IPS-15b (cell line): ENCODE measurements around the gene TMEM255B.
A peak's percentile ranks its signal among the peaks of the same experiment; 100 is the strongest.

ENCODE experiments used
- H3K27me3 ChIP-seq: one replicate; pipeline ENCODE4 v1.6.1; 2013; ENCODE audit warnings: low read length; ENCODE audit not compliant: control insufficient read depth, insufficient read depth
- H3K36me3 ChIP-seq: one replicate; pipeline ENCODE4 v1.6.1; 2013; ENCODE audit warnings: low read length; ENCODE audit not compliant: control insufficient read depth, insufficient read depth
- H3K4me1 ChIP-seq: one replicate; pipeline ENCODE4 v1.6.1; 2013; ENCODE audit warnings: mild to moderate bottlenecking, low read length; ENCODE audit not compliant: control insufficient read depth, insufficient read depth
- H3K4me3 ChIP-seq: one replicate; pipeline ENCODE4 v1.5.1; 2013; ENCODE audit warnings: low read depth, low read length
- H3K9ac ChIP-seq: one replicate; pipeline ENCODE4 v1.6.1; 2013; ENCODE audit warnings: low read depth, mild to moderate bottlenecking, low read length
- H3K9me3 ChIP-seq: one replicate; pipeline ENCODE4 v1.6.1; 2013; ENCODE audit warnings: mild to moderate bottlenecking, low read length; ENCODE audit not compliant: control insufficient read depth, insufficient read depth

The TMEM255B gene

DNA sequence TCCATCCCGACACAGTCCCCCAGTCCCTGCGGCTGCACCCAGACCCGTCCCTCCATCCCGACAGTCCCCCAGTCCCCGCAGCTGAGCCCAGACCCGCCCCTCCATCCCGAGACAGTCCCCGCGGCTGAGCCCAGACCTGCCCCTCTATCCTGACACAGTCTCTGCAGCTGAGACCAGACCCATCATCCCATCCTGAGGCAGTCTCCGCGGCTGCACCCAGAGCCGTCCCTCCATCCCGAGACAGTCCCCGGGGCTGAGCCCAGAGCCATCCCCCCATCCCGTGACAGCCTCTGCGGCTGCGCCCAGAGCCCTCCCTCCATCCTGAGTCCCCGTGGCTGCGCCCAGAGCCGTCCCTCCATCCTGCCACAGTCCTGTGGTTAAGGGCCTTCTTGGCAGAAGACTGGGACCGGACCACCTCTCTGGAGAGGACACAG is 28.8 kb upstream of the TMEM255B start:
- peaks cover 4% of the 10 kb centered on the region for H3K9me3 ChIP-seq
- no peaks in the 10 kb centered on the region for H3K4me1 ChIP-seq
- no peak overlapping the region for H3K4me3 ChIP-seq
- no peaks in the 10 kb centered on the region for H3K36me3 ChIP-seq
- H3K9ac ChIP-seq, result no peak overlapping the region
- H3K27me3 ChIP-seq, result no peaks in the 10 kb centered on the region

DNA sequence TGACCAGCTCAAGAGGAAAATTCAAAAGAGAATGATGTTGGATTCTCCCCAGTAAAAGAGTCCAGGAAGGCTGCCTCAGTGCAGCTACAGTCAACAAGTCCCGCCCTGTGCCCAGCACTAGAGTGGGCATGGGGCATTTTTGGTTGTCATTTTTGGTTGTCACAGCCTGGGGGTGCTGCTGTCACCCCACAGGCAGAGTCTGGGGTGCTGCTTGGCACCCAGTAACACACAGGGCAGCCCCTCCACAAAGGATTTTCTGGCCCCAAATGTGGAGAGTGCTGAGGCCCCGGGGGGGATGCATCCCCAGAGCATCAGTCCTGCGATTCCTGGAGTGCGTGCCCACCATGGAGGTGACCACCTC is 28.2 kb upstream of the TMEM255B start:
- H3K4me3 ChIP-seq, result no peak overlapping the region
- H3K36me3 ChIP-seq, result no peaks in the 10 kb centered on the region
- H3K9me3 ChIP-seq, result peaks cover 4% of the 10 kb centered on the region
- no peaks in the 10 kb centered on the region for H3K4me1 ChIP-seq
- H3K9ac ChIP-seq, result no peak overlapping the region
- no peaks in the 10 kb centered on the region for H3K27me3 ChIP-seq

DNA sequence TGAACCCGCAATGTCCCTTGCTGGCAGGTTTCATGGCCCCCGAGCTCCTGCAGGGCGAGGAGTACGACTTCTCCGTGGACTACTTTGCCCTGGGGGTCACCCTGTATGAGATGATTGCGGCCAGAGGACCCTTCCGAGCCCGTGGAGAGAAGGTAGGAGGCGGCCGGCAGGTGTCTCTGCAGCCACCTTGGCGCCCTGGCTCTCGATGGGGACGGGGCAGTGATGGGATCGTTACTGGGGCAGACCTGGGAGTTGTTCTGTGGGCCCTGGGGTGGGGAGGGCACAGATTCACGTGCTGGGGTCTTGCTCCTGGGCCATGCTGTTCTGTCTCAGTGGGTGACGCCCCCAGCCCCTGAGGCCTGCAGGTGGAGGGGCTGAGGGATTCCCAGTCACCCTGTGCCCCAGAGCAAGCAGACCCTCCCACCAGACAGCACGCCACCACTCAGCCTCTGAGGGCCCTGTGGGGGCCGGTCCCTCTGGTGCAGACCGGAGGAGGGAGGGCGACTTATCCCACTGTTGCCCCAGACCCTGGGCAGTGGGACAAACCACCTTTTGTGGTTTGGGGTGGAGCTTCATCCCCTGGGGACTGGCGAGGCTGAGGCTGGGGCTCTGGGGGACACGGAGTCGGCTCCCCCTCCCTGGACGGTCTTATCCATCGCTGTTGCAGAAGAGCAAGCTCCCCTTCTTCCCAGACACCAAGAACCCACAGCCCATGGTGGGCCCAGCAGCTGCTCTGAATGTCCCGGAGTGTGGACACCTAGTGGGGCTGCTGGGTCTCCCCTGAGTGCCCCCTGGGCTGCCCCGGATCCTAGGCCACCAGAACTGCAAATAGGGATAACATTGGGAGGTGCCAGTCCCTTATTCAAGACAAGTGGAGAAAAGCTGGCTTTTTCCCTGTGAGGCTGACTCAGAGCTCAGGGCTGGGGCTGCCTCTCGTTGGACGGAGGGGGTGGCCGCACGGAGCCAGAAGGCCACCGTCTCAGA is 27.5 kb upstream of the TMEM255B start:
- Histone ChIP-seq H3K4me1 (no peaks in the 10 kb centered on the region), H3K36me3 (no peaks in the 10 kb centered on the region), H3K27me3 (no peaks in the 10 kb centered on the region), H3K9me3 (peaks cover 4% of the 10 kb centered on the region), H3K4me3 (no peak overlapping the region), H3K9ac (no peak overlapping the region)

DNA sequence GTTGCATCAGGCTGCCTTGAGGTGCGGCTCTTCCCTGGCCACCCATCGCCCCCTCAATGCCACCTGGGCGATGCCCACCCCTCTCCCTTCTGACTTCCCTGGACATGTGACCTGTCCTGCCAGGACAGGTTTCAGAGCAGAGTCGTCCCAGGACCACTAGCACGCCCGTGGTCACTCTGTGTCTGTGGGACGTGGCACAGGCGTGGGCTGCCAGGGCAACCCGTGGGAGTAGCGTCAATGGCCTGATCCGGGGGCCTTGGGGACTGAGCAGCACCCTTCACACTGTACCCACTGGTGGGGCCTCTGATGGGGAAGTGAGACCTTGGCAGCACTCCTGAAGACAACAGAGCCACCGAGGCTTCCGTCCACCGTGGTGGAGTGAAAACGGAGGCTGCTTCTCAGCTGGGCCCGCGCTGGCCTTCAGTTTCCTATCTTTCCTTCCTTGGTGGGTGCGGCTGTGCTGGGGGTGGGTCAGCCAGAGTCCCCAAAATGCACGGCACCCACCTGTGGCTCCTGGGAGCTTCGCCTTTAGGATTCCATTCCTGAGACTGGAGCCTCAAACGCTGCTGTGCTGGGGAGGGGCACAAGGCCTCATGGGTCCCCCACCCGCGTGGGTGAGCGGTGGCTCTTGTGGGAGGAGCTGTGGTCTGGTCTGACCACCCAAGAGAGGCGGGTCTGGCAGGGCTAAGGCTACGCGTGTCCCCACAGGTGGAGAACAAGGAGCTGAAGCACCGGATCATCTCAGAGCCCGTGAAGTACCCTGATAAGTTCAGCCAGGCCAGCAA is 26.7 kb upstream of the TMEM255B start:
- no peaks in the 10 kb centered on the region for H3K4me1 ChIP-seq
- H3K27me3 ChIP-seq, result no peaks in the 10 kb centered on the region
- H3K9me3 ChIP-seq, result peaks cover 4% of the 10 kb centered on the region
- H3K4me3 ChIP-seq, result no peak overlapping the region
- H3K36me3 ChIP-seq, result no peaks in the 10 kb centered on the region
- H3K9ac ChIP-seq, result no peak overlapping the region

DNA sequence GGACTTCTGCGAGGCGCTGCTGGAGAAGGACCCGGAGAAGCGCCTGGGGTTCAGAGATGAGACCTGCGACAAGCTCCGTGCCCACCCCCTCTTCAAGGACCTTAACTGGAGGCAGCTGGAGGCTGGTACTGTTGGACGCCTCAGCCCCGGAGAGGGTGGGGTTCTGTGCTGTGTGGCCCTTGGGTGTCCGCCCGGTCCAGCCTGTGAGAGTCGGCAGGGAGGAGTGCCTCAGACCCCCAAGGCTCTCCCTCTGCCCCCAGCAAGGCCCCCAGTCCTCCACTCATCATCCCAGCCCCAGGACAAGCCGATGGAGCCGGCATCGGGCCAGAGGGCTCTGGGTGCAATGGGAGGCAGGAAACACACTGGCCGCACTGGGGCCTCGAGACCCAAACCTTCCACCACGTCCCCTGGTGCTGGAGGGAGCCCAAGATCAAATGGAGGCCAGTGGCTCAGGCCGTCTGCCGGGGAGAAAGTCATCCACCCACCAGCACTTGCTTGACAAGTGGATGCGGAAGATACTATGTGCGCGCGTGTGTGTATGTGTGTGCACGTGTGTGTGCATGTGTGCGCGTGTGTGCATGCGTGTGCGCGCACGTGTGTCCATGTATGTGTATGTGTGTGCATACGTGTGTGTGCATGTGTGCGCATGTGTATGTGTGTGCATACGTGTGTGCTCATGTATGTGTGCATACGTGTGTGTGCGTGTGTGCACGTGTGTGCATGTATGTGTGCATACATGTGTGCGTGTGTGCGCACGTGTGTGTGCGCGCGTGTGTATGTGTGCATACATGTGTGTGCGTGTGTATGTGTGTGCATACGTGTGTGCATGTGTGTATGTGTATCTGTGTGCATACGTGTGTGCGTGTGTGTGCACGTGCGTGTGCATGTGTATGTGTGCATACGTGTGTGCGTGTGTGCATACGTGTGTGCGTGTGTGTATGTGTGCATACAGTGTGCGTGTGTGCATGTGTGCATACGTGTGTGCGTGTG is 25.8 kb upstream of the TMEM255B start:
- H3K36me3 ChIP-seq, result no peaks in the 10 kb centered on the region
- H3K9ac ChIP-seq, result no peak overlapping the region
- peaks cover 4% of the 10 kb centered on the region for H3K9me3 ChIP-seq
- no peaks in the 10 kb centered on the region for H3K4me1 ChIP-seq
- H3K4me3 ChIP-seq, result peak overlapping the region; percentile 14
- H3K27me3 ChIP-seq, result no peaks in the 10 kb centered on the region

DNA sequence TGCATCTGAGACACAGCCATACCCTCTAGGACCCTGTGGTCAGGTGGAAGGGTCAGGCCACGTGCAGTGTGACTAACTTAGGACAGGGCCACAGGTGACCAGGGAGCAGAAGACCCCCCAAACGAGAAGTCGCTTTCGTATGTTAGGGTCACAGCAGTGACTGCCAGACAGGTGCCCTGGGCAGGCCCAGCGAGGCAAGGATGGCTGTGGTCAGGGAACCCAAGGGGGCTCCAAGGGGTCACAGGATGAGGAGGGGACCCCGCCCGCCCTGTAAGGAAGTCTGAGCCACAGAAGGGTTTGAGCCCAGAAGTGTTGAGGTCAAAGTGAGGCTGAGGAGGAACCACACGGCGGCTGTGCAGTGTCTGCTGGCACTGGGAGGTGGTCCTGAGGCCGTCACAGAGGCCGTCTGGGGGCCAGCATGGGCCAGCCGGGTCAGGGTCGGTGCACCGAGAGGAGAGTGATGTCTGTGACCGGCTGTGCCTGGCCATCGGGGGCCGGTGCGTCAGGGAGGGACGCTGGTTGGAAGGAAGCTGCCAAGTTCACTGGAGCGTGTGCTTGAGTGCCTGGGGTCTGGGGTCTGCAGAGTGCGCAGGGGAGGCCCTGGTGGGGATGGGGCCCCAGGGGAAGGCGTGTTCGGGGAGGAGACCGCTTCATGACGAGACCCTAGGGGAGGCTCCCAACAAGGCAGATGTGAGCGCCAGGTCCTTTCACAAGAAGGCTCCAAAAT is 24.8 kb upstream of the TMEM255B start:
- Histone ChIP-seq H3K36me3 (no peaks in the 10 kb centered on the region), H3K4me3 (no peak overlapping the region), H3K27me3 (no peaks in the 10 kb centered on the region), H3K9me3 (peaks cover 4% of the 10 kb centered on the region), H3K9ac (no peak overlapping the region), H3K4me1 (no peaks in the 10 kb centered on the region)

- Histone ChIP-seq H3K27me3 (no peaks in the 10 kb centered on the region), H3K9ac (no peak overlapping the region), H3K4me1 (no peaks in the 10 kb centered on the region), H3K9me3 (peaks cover 4% of the 10 kb centered on the region), H3K36me3 (no peaks in the 10 kb centered on the region), H3K4me3 (no peak overlapping the region)
These were observed 24.2 kb upstream of the TMEM255B start for GRCh38 chr13:113734826-113735125.

- H3K27me3 ChIP-seq, result no peaks in the 10 kb centered on the region
- H3K4me1 ChIP-seq, result no peaks in the 10 kb centered on the region
- H3K9me3 ChIP-seq, result peaks cover 4% of the 10 kb centered on the region
- H3K9ac ChIP-seq, result no peak overlapping the region
- no peak overlapping the region for H3K4me3 ChIP-seq
- H3K36me3 ChIP-seq, result no peaks in the 10 kb centered on the region
These were observed 23.8 kb upstream of the TMEM255B start for GRCh38 chr13:113735194-113735593.

DNA sequence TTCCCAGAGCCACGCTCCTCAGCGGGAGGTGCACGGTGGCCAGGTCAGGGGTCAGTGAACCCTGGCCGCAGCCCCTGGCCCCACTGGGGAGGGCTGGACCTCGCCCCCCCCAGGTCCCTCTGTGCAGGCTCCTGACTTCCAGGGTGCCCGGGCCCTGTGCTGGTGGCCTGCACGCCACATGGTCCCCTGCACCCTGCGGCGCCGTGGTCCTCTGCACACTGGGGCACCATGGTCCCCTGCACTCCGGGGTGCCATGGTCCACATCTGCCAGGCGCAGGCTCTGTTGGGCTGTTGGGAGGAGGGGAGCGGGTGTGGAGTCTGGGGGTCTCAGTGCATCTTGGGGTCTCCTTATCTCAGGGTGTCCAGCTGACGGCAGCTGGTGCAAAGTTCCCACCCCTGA is 23.3 kb upstream of the TMEM255B start:
- H3K4me1 ChIP-seq, result no peaks in the 10 kb centered on the region
- no peak overlapping the region for H3K4me3 ChIP-seq

GRCh38 chr13:113736258-113736731 is 22.7 kb upstream of the TMEM255B start:
- Histone ChIP-seq H3K9me3 (peaks cover 4% of the 10 kb centered on the region), H3K4me3 (no peak overlapping the region), H3K36me3 (no peaks in the 10 kb centered on the region), H3K27me3 (no peaks in the 10 kb centered on the region), H3K4me1 (no peaks in the 10 kb centered on the region), H3K9ac (no peak overlapping the region)

More for the DNA sequence above, 23.3 kb upstream of the TMEM255B start:
- H3K36me3 ChIP-seq, result no peaks in the 10 kb centered on the region
- H3K9me3 ChIP-seq, result peaks cover 4% of the 10 kb centered on the region
- H3K9ac ChIP-seq, result no peak overlapping the region
- no peaks in the 10 kb centered on the region for H3K27me3 ChIP-seq
